ENCODE measurements around the gene MEF2A.

- TF ChIP-seq CTCF (IDR thresholded peaks at IDR 0.05; ENCODE audit: low read length): no peak
- TF ChIP-seq EZH2 (IDR thresholded peaks at IDR 0.05; ENCODE audit: borderline replicate concordance, low read length): no peak
Observed at GRCh38 chr15:99526671-99527070, 39.1 kb upstream of the MEF2A start.

All from OCI-LY1 (cell line).